ENCODE results near the gene GRIN2B.

- TF ChIP-seq NFE2 (CRISPR knock-in tag; IDR thresholded peaks at IDR 0.05) = no peak
- no peak for TF ChIP-seq HOXA3 (CRISPR knock-in tag; IDR thresholded peaks at IDR 0.05)
- no peak for TF ChIP-seq ZNF83 (CRISPR knock-in tag; IDR thresholded peaks at IDR 0.05; ENCODE audit: borderline replicate concordance)
- no peak for TF ChIP-seq EZH2 (conservative IDR thresholded peaks at IDR 0.05; ENCODE audit: low read depth, low read length)
- no peak for TF ChIP-seq ZBTB26 (CRISPR knock-in tag; IDR thresholded peaks at IDR 0.05; ENCODE audit: borderline replicate concordance)
- no peak for TF ChIP-seq ZNF350 (CRISPR knock-in tag; IDR thresholded peaks at IDR 0.05; ENCODE audit: borderline replicate concordance, low read depth)
- no peak for TF ChIP-seq POLR2A (IDR thresholded peaks at IDR 0.05; ENCODE audit: insufficient read depth in 1 of 2, low read depth in 2 of 2, low read length in 2 of 2)
- no peak for TF ChIP-seq KMT2B (CRISPR knock-in tag; IDR thresholded peaks at IDR 0.05)
- no peak for TF ChIP-seq SP1 (IDR thresholded peaks at IDR 0.05)
- TF ChIP-seq SP1 (CRISPR knock-in tag; IDR thresholded peaks at IDR 0.05) = no peak
- no peak for TF ChIP-seq ESRRA (CRISPR knock-in tag; IDR thresholded peaks at IDR 0.05; ENCODE audit: low read depth)
- no peak for TF ChIP-seq STAT6 (CRISPR knock-in tag; IDR thresholded peaks at IDR 0.05; ENCODE audit: borderline replicate concordance)
These were observed 16.7 kb downstream of the GRIN2B start for GRCh38 chr12:13964666-13965065.

Data from HepG2 (cell line).